H1 (cell line): ENCODE data around the gene CCDC73.

Experiments used
- CEBPB ChIP-seq: IDR thresholded peaks from 2 replicates; pipeline ENCODE4 v1.6.1; 2012; ENCODE audit warnings: low read depth, low read length
- EZH2 ChIP-seq: fragments of 200-600 bp; sonication (generic); IDR thresholded peaks from 2 replicates; pipeline ENCODE4 v1.7.1; 2012; ENCODE audit warnings: low read depth, mild to moderate bottlenecking, moderate library complexity, low read length, inconsistent platforms; ENCODE audit not compliant: severe bottlenecking
- HDAC2 ChIP-seq, 2 experiments: fragments of 300-600 bp in 1 of 2; sonication (generic) in 1 of 2; IDR thresholded peaks; 2 replicates each; pipeline ENCODE4 v1.6.1; 2011 to 2012; ENCODE audit warnings: low read depth in 2 of 2, low read length in 2 of 2, mild to moderate bottlenecking in 2 of 2, moderate library complexity in 2 of 2, borderline replicate concordance in 1 of 2, inconsistent platforms in 1 of 2
- HDAC6 ChIP-seq: IDR thresholded peaks from one replicate; pipeline ENCODE4 v1.7.1; 2012; ENCODE audit warnings: low read depth, mild to moderate bottlenecking, inconsistent platforms, low read length, moderate library complexity
- JUN ChIP-seq: IDR thresholded peaks from 2 replicates; pipeline ENCODE4 v1.6.1; 2011; ENCODE audit warnings: low read depth, mild to moderate bottlenecking, improper control_type of control experiment, low read length
- POLR2A ChIP-seq, 2 experiments: IDR thresholded peaks; 1 replicate in 1 of 2; 2 replicates in 1 of 2; pipeline ENCODE4 v1.6.1; 2011; ENCODE audit warnings: low read depth in 2 of 2, low read length in 2 of 2, mild to moderate bottlenecking in 2 of 2; ENCODE audit errors: control extremely low read depth in 1 of 2
- POLR2AphosphoS5 ChIP-seq: IDR thresholded peaks from 2 replicates; pipeline ENCODE4 v1.6.1; 2011; ENCODE audit warnings: low read depth, low read length
- SP1 ChIP-seq: IDR thresholded peaks from 2 replicates; pipeline ENCODE4 v1.6.1; 2011; ENCODE audit warnings: low read depth, low read length
- SUZ12 ChIP-seq: fragments of 200-600 bp; sonication (generic); IDR thresholded peaks from 2 replicates; pipeline ENCODE4 v1.6.1; 2012; ENCODE audit warnings: mild to moderate bottlenecking, inconsistent platforms, low read length, moderate library complexity, mixed read lengths
- TAF7 ChIP-seq: optimal IDR thresholded peaks from 2 replicates; pipeline ENCODE3; 2011; ENCODE audit warnings: low read depth, mild to moderate bottlenecking, inconsistent platforms, low read length, moderate library complexity, borderline replicate concordance
- TF ChIP-seq, protein P1 (sequence below): IDR thresholded peaks from 2 replicates; pipeline ENCODE4 v1.6.1; 2012; ENCODE audit warnings: low read length, inconsistent platforms
- TF ChIP-seq, protein P2 (sequence below): IDR thresholded peaks from 2 replicates; pipeline ENCODE4 v1.6.1; 2011; ENCODE audit warnings: low read length, improper control_type of control experiment

DNA sequence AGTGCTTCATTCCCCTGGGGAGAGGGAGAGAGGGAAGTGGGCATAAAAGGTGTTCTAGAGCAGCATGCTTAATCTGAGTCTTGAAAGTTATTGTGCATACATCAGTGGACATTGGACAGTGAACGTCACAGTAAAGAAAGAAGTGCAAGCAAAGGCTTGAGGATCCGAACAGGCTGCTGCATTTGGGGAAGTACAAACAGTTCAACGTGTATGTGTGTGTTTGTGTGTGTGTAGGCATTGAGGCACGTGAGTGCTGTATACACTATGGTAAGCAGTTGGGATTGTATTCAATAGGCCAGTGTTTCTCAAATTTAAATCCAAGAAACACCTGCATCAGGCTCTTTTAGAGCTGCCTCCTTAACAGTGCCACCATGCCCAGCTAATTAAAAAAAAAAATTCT, 221.2 kb downstream of the CCDC73 start:
- no peak for TF ChIP-seq POLR2AphosphoS5
- no peak for TF ChIP-seq SUZ12
- TF ChIP-seq POLR2A (IDR thresholded peaks at IDR 0.05; ENCODE audit: control extremely low read depth in 1 of 2, low read depth in 2 of 2, low read length in 2 of 2), result no peak
- no peak for TF ChIP-seq JUN
- TF ChIP-seq, protein P1, sequence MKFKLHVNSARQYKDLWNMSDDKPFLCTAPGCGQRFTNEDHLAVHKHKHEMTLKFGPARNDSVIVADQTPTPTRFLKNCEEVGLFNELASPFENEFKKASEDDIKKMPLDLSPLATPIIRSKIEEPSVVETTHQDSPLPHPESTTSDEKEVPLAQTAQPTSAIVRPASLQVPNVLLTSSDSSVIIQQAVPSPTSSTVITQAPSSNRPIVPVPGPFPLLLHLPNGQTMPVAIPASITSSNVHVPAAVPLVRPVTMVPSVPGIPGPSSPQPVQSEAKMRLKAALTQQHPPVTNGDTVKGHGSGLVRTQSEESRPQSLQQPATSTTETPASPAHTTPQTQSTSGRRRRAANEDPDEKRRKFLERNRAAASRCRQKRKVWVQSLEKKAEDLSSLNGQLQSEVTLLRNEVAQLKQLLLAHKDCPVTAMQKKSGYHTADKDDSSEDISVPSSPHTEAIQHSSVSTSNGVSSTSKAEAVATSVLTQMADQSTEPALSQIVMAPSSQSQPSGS, result no peak
- no peak for TF ChIP-seq CEBPB
- no peak for TF ChIP-seq SP1
- no peak for TF ChIP-seq HDAC2 (IDR thresholded peaks at IDR 0.05; ENCODE audit: borderline replicate concordance in 1 of 2, low read depth in 2 of 2, low read length in 2 of 2)
- TF ChIP-seq EZH2, result no peak
- TF ChIP-seq HDAC6, result no peak
- TF ChIP-seq, protein P2, sequence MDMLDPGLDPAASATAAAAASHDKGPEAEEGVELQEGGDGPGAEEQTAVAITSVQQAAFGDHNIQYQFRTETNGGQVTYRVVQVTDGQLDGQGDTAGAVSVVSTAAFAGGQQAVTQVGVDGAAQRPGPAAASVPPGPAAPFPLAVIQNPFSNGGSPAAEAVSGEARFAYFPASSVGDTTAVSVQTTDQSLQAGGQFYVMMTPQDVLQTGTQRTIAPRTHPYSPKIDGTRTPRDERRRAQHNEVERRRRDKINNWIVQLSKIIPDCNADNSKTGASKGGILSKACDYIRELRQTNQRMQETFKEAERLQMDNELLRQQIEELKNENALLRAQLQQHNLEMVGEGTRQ, result no peak
- no peak for TF ChIP-seq TAF7
